ENCODE results near the gene RSAD2.
"Not testable (repeated sequence)": the region's sequence is repeated elsewhere in the genome, so short reads cannot be mapped to it uniquely, and the experiment has no call there.

RSAD2 gene

DNA sequence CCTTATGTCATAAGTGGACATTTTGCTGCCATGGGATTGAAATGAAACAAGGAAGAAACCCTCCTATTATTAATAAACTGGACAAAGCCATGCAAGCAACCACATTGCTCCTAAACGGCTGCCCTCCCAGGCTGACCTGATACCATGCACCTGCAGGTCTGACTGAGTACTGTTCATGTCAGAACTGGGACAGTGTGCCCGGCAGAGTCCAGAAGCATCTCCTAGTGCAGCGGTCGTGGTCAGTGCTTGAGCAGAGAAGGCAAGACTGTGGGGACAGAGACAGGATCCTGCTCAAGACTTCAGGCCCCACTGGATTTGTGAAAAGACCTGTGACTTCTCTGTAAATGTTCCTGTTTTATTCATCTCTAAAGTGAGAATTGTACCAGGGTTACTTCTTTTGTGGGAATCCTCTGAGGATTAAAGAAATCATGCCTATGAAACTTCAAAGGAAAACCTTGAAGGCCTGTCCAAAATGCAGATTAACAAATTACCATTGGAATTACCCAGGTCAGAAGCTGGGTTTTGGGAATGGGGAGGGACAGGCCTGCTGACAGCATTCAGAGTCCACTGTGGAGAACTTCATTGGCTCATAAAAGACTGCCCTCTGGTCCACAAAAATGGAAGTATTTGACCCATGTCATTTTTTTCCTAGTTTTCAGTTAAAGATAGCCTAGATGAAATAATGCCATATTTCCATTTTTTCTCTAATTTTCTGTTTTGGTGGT is 53.5 kb downstream of the RSAD2 start:
- no peak overlapping the region for H3K9ac ChIP-seq (ENCODE audit: low read length)
- H3K9me3 ChIP-seq (ENCODE audit: control insufficient read depth, low read depth, low read length): no peaks in the 10 kb centered on the region
- no peaks in the 10 kb centered on the region for H3K36me3 ChIP-seq (ENCODE audit: control insufficient read depth, low read depth, low read length)
- H3K4me1 ChIP-seq (ENCODE audit: control insufficient read depth, low read depth, low read length): peaks cover 16% of the 10 kb centered on the region
- H3K4me3 ChIP-seq (ENCODE audit: low read length): no peak overlapping the region
- no peak overlapping the region for H3K27ac ChIP-seq (ENCODE audit: low read length)
- H3K27me3 ChIP-seq (ENCODE audit: control insufficient read depth, insufficient read depth, low read length): no peaks in the 10 kb centered on the region

DNA sequence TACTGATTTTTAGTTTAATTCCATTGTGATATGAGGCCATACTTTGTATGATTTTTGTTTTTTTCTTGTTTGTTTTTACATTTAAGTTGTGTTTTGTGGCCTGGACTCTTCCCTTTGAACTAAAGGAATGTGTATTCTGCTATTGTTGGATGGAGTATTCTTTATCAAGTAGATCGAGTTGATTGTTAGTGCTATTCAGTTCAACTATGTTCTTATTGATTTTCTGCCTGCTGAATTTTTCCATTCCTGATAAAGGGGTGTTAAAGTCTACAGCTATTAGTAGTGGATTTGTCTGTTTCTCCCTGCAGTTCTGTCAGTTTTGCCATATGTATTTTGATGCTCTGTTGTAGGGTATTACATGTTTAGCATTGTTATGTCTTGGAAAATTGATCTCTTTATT is 54.2 kb downstream of the RSAD2 start:
- Histone ChIP-seq H3K9ac (ENCODE audit: low read length) (no peak overlapping the region), H3K4me3 (ENCODE audit: low read length) (no peak overlapping the region), H3K9me3 (ENCODE audit: control insufficient read depth, low read depth, low read length) (no peaks in the 10 kb centered on the region), H3K27me3 (ENCODE audit: control insufficient read depth, insufficient read depth, low read length) (no peaks in the 10 kb centered on the region), H3K36me3 (ENCODE audit: control insufficient read depth, low read depth, low read length) (no peaks in the 10 kb centered on the region), H3K4me1 (ENCODE audit: control insufficient read depth, low read depth, low read length) (peaks cover 16% of the 10 kb centered on the region), H3K27ac (ENCODE audit: low read length) (no peak overlapping the region)

DNA sequence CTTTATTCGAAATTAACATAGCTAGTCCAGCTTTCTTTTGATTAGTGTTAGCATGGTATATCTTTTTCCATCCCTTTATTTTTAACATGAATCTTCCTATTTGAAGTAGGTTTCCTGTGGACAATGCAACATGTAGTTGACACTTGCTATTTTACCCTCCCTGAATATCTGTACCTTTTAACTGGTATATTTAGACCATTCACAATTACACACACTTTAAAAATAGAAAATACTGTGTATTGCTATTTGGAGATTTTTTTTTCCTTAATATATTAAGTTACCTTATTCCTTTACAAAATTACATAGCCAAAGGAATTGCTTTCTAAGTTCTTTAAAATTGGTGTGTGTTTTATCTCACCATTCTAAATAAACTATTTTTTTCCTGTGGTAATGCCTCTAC is 54.6 kb downstream of the RSAD2 start:
- Histone ChIP-seq H3K9me3 (ENCODE audit: control insufficient read depth, low read depth, low read length) (no peaks in the 10 kb centered on the region), H3K36me3 (ENCODE audit: control insufficient read depth, low read depth, low read length) (no peaks in the 10 kb centered on the region), H3K9ac (ENCODE audit: low read length) (no peak overlapping the region), H3K4me1 (ENCODE audit: control insufficient read depth, low read depth, low read length) (peaks cover 16% of the 10 kb centered on the region), H3K27ac (ENCODE audit: low read length) (no peak overlapping the region), H3K4me3 (ENCODE audit: low read length) (no peak overlapping the region), H3K27me3 (ENCODE audit: control insufficient read depth, insufficient read depth, low read length) (no peaks in the 10 kb centered on the region)

DNA sequence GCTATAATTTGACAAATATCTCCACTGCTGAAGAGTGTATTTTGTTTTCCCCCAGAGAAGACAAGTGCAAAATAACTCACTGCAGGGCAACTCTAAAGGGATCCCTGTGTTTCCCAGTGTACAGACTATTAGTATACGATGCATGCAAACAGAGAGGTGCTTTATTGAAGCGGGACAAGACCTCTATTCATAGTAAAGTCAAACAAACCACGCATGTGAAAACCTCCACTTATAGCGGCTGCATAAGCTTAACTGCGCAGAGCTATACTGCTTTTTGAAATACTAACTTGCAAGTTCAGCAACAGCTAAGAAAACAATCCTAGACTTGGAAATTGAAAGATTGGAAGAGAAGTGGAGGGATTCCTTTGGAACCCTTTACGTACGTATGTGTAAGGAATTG is 55.3 kb downstream of the RSAD2 start:
- Histone ChIP-seq H3K4me3 (ENCODE audit: low read length) (no peak overlapping the region), H3K36me3 (ENCODE audit: control insufficient read depth, low read depth, low read length) (no peaks in the 10 kb centered on the region), H3K9me3 (ENCODE audit: control insufficient read depth, low read depth, low read length) (no peaks in the 10 kb centered on the region), H3K9ac (ENCODE audit: low read length) (no peak overlapping the region), H3K27ac (ENCODE audit: low read length) (no peak overlapping the region), H3K4me1 (ENCODE audit: control insufficient read depth, low read depth, low read length) (peaks cover 16% of the 10 kb centered on the region), H3K27me3 (ENCODE audit: control insufficient read depth, insufficient read depth, low read length) (no peaks in the 10 kb centered on the region)

DNA sequence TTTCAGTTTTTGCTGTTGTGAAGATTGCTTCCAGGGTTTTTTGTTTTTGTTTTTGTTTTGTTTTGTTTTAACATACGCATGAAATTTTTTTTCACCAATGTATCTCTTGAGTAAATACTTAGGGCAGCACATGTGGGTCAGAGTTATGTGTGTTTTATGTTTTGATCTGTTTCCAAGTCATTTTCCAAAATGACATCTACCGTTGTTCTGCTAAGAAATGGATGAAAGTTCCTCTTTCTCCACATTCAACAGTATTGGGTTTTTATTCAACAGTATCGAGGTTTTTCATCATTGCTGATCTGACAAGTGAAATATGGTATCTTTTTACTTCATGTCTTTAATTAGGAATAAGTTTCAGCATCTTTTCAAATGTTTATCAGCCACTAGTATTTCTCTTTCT is 56.3 kb downstream of the RSAD2 start:
- Histone ChIP-seq H3K4me3 (ENCODE audit: low read length) (no peak overlapping the region), H3K4me1 (ENCODE audit: control insufficient read depth, low read depth, low read length) (peaks cover 12% of the 10 kb centered on the region), H3K36me3 (ENCODE audit: control insufficient read depth, low read depth, low read length) (no peaks in the 10 kb centered on the region), H3K9ac (ENCODE audit: low read length) (no peak overlapping the region), H3K9me3 (ENCODE audit: control insufficient read depth, low read depth, low read length) (no peaks in the 10 kb centered on the region), H3K27me3 (ENCODE audit: control insufficient read depth, insufficient read depth, low read length) (no peaks in the 10 kb centered on the region), H3K27ac (ENCODE audit: low read length) (no peak overlapping the region)

DNA sequence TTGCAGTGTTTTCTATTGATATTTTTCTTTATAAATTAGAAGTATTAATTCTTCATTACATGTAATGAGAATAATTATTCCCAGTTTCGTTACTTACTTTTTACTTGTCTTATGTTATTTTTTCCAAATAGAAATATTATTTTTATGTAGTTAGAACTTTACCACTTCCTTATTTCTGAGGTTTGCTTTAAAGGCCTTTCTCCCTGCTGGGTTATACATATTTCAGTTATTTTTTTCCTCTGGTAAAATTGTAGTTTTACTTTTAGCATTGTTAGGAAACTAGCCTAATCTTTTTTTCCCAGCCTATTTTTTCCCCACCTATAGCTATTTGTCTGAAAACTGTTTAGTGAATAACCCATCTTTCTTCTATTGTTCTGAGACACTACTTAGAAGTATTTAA is 56.8 kb downstream of the RSAD2 start:
- Histone ChIP-seq H3K27ac (ENCODE audit: low read length) (no peak overlapping the region), H3K4me1 (ENCODE audit: control insufficient read depth, low read depth, low read length) (peaks cover 14% of the 10 kb centered on the region), H3K36me3 (ENCODE audit: control insufficient read depth, low read depth, low read length) (no peaks in the 10 kb centered on the region), H3K9me3 (ENCODE audit: control insufficient read depth, low read depth, low read length) (no peaks in the 10 kb centered on the region), H3K4me3 (ENCODE audit: low read length) (no peak overlapping the region), H3K9ac (ENCODE audit: low read length) (no peak overlapping the region), H3K27me3 (ENCODE audit: control insufficient read depth, insufficient read depth, low read length) (no peaks in the 10 kb centered on the region)

DNA sequence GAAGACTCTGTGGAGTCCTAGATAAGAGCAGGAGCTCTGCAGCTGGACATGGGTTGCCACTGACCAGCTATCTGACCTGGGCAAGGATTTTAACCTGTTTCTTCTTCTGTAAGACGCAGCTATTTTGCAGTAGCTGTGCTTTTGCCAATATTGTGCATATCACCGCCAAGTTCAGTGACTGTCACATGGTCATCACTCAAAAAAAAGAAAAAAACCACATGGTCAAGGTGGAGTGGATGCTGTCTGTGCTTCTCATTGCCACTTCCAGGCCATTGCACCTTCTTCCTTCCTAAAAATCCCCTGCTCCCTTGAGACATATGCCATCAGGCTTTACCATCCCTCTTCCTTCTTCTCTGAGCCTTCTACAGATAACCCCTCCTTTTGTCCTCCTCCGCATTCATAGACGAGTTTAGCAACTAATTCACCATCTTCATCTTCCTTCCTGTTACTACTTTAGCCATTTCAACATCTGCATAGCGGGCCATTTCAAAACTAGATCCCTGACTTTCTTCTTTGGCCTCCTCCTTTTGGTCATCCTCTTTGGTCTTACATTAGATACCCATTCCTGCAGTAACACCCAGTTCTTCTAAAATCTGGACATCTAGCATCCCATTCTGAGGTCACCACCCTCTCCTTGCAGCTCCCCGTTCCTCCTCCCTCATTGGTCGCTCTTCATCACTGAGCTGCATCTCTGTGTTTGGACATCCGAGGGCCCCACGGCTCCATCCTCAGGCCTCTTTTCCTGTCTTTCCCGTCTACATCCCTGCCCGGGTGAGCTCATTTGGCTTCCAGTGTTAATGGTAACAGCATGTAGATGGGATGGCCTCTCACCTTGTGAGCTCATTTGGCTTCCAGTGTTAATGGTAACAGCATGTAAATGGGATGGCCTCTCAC is 57.4 kb downstream of the RSAD2 start:
- no peak overlapping the region for H3K4me3 ChIP-seq (ENCODE audit: low read length)
- no peak overlapping the region for H3K27ac ChIP-seq (ENCODE audit: low read length)
- H3K27me3 ChIP-seq (ENCODE audit: control insufficient read depth, insufficient read depth, low read length): no peaks in the 10 kb centered on the region
- H3K36me3 ChIP-seq (ENCODE audit: control insufficient read depth, low read depth, low read length): no peaks in the 10 kb centered on the region
- peaks cover 21% of the 10 kb centered on the region for H3K4me1 ChIP-seq (ENCODE audit: control insufficient read depth, low read depth, low read length)
- H3K9me3 ChIP-seq (ENCODE audit: control insufficient read depth, low read depth, low read length): no peaks in the 10 kb centered on the region
- no peak overlapping the region for H3K9ac ChIP-seq (ENCODE audit: low read length)

DNA sequence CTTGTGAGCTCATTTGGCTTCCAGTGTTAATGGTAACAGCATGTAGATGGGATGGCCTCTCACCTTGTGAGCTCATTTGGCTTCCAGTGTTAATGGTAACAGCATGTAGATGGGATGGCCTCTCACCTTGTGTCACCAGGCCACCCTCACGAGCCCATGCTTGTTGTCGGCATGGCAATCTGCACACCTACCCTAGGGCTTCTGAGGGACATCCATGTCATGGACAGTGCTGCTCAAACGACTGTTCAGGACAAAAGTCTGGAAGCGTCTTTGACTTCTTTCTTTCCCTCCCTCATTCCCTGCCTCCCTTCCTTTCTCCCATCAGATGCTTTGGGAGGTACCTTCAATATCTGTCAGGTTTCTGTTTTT is 58.1 kb downstream of the RSAD2 start:
- not testable (repeated sequence) for H3K36me3 ChIP-seq (ENCODE audit: control insufficient read depth, low read depth, low read length); H3K27ac ChIP-seq (ENCODE audit: low read length); H3K4me3 ChIP-seq (ENCODE audit: low read length); H3K9ac ChIP-seq (ENCODE audit: low read length); H3K27me3 ChIP-seq (ENCODE audit: control insufficient read depth, insufficient read depth, low read length); H3K9me3 ChIP-seq (ENCODE audit: control insufficient read depth, low read depth, low read length)
- peaks cover 26% of the 10 kb centered on the region for H3K4me1 ChIP-seq (ENCODE audit: control insufficient read depth, low read depth, low read length)

DNA sequence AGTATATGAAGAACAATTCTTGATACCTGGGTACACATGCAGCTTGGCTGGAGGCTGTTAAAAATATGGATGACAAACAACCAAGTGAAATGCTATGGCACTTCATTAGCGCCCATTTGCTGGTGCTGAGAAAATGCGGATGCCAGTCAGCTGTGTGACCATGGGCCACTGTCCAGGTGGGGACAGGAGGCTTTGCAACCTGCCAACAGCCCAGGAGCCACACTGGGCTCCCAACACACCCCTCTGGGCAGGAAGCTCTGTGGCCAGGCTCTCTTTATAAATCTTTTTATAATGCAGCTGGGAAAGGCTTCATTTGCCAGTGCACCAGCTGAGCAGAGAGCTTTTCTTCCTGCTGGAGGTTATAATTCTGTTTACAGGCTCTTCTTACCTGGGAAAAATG is 59.6 kb downstream of the RSAD2 start:
- no peaks in the 10 kb centered on the region for H3K36me3 ChIP-seq (ENCODE audit: control insufficient read depth, low read depth, low read length)
- H3K27me3 ChIP-seq (ENCODE audit: control insufficient read depth, insufficient read depth, low read length): no peaks in the 10 kb centered on the region
- H3K9me3 ChIP-seq (ENCODE audit: control insufficient read depth, low read depth, low read length): no peaks in the 10 kb centered on the region
- no peak overlapping the region for H3K27ac ChIP-seq (ENCODE audit: low read length)
- H3K4me1 ChIP-seq (ENCODE audit: control insufficient read depth, low read depth, low read length): peaks cover 21% of the 10 kb centered on the region
- no peak overlapping the region for H3K4me3 ChIP-seq (ENCODE audit: low read length)
- no peak overlapping the region for H3K9ac ChIP-seq (ENCODE audit: low read length)

DNA sequence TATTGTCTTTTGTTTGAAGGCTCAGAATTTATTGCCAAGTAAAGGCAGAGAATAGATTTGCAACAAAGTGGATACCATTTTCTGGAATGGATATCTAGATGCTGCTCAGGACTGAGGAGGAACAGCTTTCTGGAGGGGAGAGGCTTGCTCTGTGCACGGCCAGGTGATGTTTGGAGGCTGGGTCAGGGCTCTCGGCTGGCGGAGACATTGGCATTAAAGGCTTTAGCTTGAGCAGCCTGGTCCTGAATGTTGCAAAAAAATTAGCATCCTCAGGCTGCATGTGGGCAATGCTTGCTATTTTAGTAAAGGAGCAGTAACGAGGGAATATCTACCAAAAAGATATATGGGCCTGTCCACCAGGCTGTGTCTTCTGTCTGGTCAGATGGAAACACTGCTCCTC is 60.0 kb downstream of the RSAD2 start:
- no peaks in the 10 kb centered on the region for H3K36me3 ChIP-seq (ENCODE audit: control insufficient read depth, low read depth, low read length)
- peaks cover 21% of the 10 kb centered on the region for H3K4me1 ChIP-seq (ENCODE audit: control insufficient read depth, low read depth, low read length)
- H3K4me3 ChIP-seq (ENCODE audit: low read length): no peak overlapping the region
- no peaks in the 10 kb centered on the region for H3K9me3 ChIP-seq (ENCODE audit: control insufficient read depth, low read depth, low read length)
- no peaks in the 10 kb centered on the region for H3K27me3 ChIP-seq (ENCODE audit: control insufficient read depth, insufficient read depth, low read length)
- no peak overlapping the region for H3K27ac ChIP-seq (ENCODE audit: low read length)
- no peak overlapping the region for H3K9ac ChIP-seq (ENCODE audit: low read length)

DNA sequence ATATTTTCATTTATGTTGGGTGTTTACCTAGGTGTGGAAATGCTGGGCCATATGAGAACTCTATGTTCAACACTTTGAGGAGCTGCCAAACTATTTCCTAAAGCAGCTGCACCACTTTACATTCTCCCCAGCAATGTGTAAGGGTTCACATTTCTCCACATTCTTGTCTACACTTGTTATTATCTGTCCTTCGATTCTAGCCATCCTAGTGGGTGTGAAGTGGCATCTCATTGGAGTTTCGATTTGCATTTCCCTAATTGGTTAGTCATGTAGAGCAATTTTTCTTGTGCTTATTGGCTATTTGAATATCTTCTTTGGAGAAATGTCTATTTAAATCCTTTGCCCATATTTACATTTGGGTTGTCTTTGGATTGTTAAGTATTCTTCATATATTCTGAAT is 61.5 kb downstream of the RSAD2 start:
- H3K9ac ChIP-seq (ENCODE audit: low read length): no peak overlapping the region
- peaks cover 21% of the 10 kb centered on the region for H3K4me1 ChIP-seq (ENCODE audit: control insufficient read depth, low read depth, low read length)
- H3K36me3 ChIP-seq (ENCODE audit: control insufficient read depth, low read depth, low read length): no peaks in the 10 kb centered on the region
- no peaks in the 10 kb centered on the region for H3K9me3 ChIP-seq (ENCODE audit: control insufficient read depth, low read depth, low read length)
- no peak overlapping the region for H3K4me3 ChIP-seq (ENCODE audit: low read length)
- H3K27me3 ChIP-seq (ENCODE audit: control insufficient read depth, insufficient read depth, low read length): no peaks in the 10 kb centered on the region
- no peak overlapping the region for H3K27ac ChIP-seq (ENCODE audit: low read length)

DNA sequence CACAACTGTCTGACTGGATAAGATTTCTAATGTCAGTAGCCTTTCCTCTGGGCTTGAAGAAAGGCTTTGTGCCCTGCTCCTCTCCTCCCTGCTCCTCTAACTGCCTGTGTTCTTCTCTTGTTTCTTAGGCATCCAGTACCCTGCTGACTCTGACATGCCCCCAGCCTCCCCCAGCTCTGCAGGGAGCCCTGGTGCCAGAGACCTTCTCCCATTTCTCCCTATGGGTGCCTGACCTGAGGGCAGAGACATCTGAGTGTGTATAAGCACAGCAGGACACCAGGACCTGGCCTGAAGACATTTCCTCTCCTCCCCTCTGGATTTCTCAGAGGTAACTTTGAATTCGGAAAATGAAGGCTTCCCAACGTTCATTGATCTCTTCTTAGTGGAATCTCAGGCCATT is 63.2 kb downstream of the RSAD2 start:
- no peak overlapping the region for H3K27ac ChIP-seq (ENCODE audit: low read length)
- no peaks in the 10 kb centered on the region for H3K36me3 ChIP-seq (ENCODE audit: control insufficient read depth, low read depth, low read length)
- H3K4me1 ChIP-seq (ENCODE audit: control insufficient read depth, low read depth, low read length): peaks cover 21% of the 10 kb centered on the region
- no peaks in the 10 kb centered on the region for H3K27me3 ChIP-seq (ENCODE audit: control insufficient read depth, insufficient read depth, low read length)
- H3K4me3 ChIP-seq (ENCODE audit: low read length): no peak overlapping the region
- no peaks in the 10 kb centered on the region for H3K9me3 ChIP-seq (ENCODE audit: control insufficient read depth, low read depth, low read length)
- no peak overlapping the region for H3K9ac ChIP-seq (ENCODE audit: low read length)

Data from iPS-18a (cell line).